ENCODE results near the gene ABL1. TPM values are rescaled to one million over a fixed set of nuclear protein-coding genes. Genes with fewer than 3 reads are reported as not detected.

ABL1 gene
- polyA plus RNA-seq, 1 of the 3 experiments (the other 2 are of a cell fraction): 24.6 TPM

DNA sequence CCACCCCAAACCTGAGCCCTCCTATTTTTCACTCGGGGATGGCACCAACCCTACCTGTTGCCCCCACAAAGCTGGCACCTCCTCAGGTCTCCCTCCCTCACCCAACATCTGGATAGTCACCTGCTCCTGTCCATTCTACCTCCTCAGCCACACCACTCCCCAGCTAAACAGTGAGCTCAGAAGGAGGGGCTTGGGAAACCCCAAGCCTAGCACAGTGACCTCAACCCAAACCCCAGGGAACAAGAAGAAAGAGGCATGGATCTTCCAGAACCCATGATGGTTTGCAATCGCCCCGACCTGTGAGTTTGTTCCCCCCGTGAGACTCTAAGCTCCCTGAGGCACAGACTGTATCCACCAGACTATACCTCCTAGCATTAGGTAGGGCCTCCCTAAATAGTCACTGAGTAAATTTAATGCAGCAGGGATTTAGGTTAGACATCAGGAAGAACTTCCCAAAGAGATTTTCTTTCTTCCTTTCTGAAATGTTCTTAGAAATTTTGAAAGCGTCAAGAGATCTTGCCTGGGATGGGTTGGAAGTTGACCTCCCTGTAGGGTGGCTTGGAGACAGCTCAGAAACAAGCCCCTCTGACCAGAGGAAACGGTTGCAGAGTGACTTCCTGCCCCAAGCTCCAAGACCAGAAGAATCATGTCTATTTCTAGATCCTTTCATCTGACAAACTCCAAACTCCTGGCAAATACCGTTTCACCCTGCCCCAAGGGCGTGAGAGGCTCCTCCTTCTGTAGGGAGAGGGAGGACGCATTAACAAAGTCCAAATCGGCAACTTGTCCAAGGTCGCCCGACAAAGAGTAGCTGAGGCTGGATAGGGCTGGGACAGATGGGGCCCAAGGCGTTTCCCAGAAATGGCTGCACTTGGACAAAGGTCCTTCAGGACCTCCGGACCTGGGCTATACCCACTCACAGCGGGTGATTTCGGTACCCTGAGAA lies 99.9 kb downstream of the ABL1 start:
- no peak overlapping the region for H2AFZ ChIP-seq (ENCODE audit: low read depth)
- ChIA-PET CTCF (interaction anchor here (0.6 to 4.4 kb wide), 9 partner anchors 8 to 1252 kb away, joined by 3 to 21 read pairs (median 4); no protein-coding TSS in a partner anchor), POLR2A (no interaction called here)
- H3K4me2 ChIP-seq: no peak overlapping the region
- H3K79me2 ChIP-seq (ENCODE audit: insufficient read depth): no peaks in the 10 kb centered on the region
- peaks cover 25% of the 10 kb centered on the region for H3F3A ChIP-seq (replicated peaks; ENCODE audit: insufficient read depth)
- no peaks in the 10 kb centered on the region for H3K36me3 ChIP-seq (replicated peaks in 1 of 2; ENCODE audit: control insufficient read depth in 1 of 2, insufficient read depth in 2 of 2, low read length in 1 of 2)
- TF ChIP-seq CHD2 (IDR thresholded peaks at IDR 0.05; ENCODE audit: low read length, partially characterized antibody) (no peak), FOSL2 (IDR thresholded peaks at IDR 0.05; ENCODE audit: borderline replicate concordance, low read depth) (no peak), NRF1 (IDR thresholded peaks at IDR 0.05; ENCODE audit: low read depth, low read length) (no peak), RAD21 (IDR thresholded peaks at IDR 0.05; ENCODE audit: low read length) (no peak)
- TF ChIP-seq, protein P1, sequence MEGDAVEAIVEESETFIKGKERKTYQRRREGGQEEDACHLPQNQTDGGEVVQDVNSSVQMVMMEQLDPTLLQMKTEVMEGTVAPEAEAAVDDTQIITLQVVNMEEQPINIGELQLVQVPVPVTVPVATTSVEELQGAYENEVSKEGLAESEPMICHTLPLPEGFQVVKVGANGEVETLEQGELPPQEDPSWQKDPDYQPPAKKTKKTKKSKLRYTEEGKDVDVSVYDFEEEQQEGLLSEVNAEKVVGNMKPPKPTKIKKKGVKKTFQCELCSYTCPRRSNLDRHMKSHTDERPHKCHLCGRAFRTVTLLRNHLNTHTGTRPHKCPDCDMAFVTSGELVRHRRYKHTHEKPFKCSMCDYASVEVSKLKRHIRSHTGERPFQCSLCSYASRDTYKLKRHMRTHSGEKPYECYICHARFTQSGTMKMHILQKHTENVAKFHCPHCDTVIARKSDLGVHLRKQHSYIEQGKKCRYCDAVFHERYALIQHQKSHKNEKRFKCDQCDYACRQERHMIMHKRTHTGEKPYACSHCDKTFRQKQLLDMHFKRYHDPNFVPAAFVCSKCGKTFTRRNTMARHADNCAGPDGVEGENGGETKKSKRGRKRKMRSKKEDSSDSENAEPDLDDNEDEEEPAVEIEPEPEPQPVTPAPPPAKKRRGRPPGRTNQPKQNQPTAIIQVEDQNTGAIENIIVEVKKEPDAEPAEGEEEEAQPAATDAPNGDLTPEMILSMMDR (IDR thresholded peaks at IDR 0.05): no peak
- TF ChIP-seq, protein P2, sequence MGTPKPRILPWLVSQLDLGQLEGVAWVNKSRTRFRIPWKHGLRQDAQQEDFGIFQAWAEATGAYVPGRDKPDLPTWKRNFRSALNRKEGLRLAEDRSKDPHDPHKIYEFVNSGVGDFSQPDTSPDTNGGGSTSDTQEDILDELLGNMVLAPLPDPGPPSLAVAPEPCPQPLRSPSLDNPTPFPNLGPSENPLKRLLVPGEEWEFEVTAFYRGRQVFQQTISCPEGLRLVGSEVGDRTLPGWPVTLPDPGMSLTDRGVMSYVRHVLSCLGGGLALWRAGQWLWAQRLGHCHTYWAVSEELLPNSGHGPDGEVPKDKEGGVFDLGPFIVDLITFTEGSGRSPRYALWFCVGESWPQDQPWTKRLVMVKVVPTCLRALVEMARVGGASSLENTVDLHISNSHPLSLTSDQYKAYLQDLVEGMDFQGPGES (IDR thresholded peaks at IDR 0.05; ENCODE audit: low read depth, low read length): no peak
- TF ChIP-seq, protein P3, sequence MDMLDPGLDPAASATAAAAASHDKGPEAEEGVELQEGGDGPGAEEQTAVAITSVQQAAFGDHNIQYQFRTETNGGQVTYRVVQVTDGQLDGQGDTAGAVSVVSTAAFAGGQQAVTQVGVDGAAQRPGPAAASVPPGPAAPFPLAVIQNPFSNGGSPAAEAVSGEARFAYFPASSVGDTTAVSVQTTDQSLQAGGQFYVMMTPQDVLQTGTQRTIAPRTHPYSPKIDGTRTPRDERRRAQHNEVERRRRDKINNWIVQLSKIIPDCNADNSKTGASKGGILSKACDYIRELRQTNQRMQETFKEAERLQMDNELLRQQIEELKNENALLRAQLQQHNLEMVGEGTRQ (IDR thresholded peaks at IDR 0.05; ENCODE audit: borderline replicate concordance, low read depth, low read length): no peak
- H3K4me1 ChIP-seq (ENCODE audit: control insufficient read depth in 1 of 2, insufficient read depth in 2 of 2, low read depth in 1 of 2, low read length in 1 of 2): peaks cover 4 to 7% of the 10 kb centered on the region in 2 experiments; a peak in 2 of 4 replicates
- no peak overlapping the region for H3K4me3 ChIP-seq (ENCODE audit: low read depth in 2 of 2, low read length in 1 of 2)
- H3K27ac ChIP-seq (ENCODE audit: low read depth in 2 of 2, low read length in 1 of 2): no peak overlapping the region
- peaks cover 11% of the 10 kb centered on the region; the same call in 1 of the 2 replicates for H3K27me3 ChIP-seq (ENCODE audit: insufficient read depth)
- WGBS (ENCODE audit: low lambda C conversion rate): 68% methylated on average over 15 of the region's 16 CpGs
- H3K9ac ChIP-seq: no peak overlapping the region
- H3K9me2 ChIP-seq: no peaks in the 10 kb centered on the region
- DNase-seq: no peak
- no peaks in the 10 kb centered on the region for H3K9me3 ChIP-seq
- no peaks in the 10 kb centered on the region for H4K20me1 ChIP-seq (ENCODE audit: insufficient read depth)

DNA sequence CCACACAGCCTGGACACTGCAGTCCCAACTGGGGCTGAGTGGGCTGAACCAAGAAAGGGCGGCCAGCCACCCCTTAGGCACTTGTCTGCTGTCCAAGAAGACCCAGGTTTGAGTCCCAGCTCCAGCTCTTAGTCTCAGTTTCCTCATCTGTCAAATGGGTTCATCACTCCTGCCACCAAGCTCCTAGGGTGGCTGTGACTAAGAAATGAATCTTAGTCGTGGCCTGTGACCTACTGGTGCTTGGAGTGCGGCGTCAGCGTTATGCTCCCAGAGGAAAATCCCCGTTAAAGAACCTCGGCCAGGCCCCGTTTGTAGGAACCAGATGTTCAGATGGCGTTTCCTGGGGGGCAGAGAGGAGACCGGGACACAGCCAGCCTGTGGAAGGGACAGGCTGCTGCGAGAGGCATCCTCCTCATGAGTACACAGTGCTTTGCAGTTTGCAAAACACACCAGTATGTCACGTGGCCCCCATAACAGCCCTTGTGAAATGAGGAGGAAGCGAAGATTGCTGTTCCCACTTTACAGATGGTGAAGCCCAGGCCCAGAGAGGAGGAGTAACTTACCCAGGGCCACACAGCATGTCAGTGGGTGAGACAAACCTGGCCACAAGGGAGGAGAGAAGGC lies 100.7 kb downstream of the ABL1 start:
- TF ChIP-seq POLR2AphosphoS5 (IDR thresholded peaks at IDR 0.05; ENCODE audit: low read depth, low read length) (no peak), FOSL2 (IDR thresholded peaks at IDR 0.05; ENCODE audit: borderline replicate concordance, low read depth) (no peak), JUND (IDR thresholded peaks at IDR 0.05) (no peak)
- TF ChIP-seq, protein P1 (IDR thresholded peaks at IDR 0.05): no peak
- TF ChIP-seq, protein P4, sequence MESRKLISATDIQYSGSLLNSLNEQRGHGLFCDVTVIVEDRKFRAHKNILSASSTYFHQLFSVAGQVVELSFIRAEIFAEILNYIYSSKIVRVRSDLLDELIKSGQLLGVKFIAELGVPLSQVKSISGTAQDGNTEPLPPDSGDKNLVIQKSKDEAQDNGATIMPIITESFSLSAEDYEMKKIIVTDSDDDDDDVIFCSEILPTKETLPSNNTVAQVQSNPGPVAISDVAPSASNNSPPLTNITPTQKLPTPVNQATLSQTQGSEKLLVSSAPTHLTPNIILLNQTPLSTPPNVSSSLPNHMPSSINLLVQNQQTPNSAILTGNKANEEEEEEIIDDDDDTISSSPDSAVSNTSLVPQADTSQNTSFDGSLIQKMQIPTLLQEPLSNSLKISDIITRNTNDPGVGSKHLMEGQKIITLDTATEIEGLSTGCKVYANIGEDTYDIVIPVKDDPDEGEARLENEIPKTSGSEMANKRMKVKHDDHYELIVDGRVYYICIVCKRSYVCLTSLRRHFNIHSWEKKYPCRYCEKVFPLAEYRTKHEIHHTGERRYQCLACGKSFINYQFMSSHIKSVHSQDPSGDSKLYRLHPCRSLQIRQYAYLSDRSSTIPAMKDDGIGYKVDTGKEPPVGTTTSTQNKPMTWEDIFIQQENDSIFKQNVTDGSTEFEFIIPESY (IDR thresholded peaks at IDR 0.05; ENCODE audit: borderline replicate concordance, low read depth): no peak
- peaks cover 7% of the 10 kb centered on the region in 2 experiments; a peak in 2 of 4 replicates for H3K4me1 ChIP-seq (ENCODE audit: control insufficient read depth in 1 of 2, insufficient read depth in 2 of 2, low read depth in 1 of 2, low read length in 1 of 2)
- H3K27me3 ChIP-seq (ENCODE audit: insufficient read depth): peaks cover 19% of the 10 kb centered on the region
- WGBS (ENCODE audit: low lambda C conversion rate): 77% methylated on average over 11 of the region's 13 CpGs
- H3K79me2 ChIP-seq (ENCODE audit: insufficient read depth): no peaks in the 10 kb centered on the region
- no peaks in the 10 kb centered on the region for H3K9me3 ChIP-seq
- no peak overlapping the region for H3K27ac ChIP-seq (ENCODE audit: low read depth in 2 of 2, low read length in 1 of 2)
- peaks cover 25% of the 10 kb centered on the region for H3F3A ChIP-seq (replicated peaks; ENCODE audit: insufficient read depth)
- no peaks in the 10 kb centered on the region for H3K9me2 ChIP-seq
- no peak overlapping the region for H3K9ac ChIP-seq
- H3K4me2 ChIP-seq: no peak overlapping the region
- 0 out of 2 replicates have a peak, but pooled peaks cover 4% of the 10 kb centered on the region for H4K20me1 ChIP-seq (ENCODE audit: insufficient read depth)
- POLR2A ChIA-PET: no interaction called here
- H3K36me3 ChIP-seq (replicated peaks in 1 of 2; ENCODE audit: control insufficient read depth in 1 of 2, insufficient read depth in 2 of 2, low read length in 1 of 2): no peaks in the 10 kb centered on the region
- H3K4me3 ChIP-seq (ENCODE audit: low read depth in 2 of 2, low read length in 1 of 2): no peak overlapping the region
- no peak overlapping the region for H2AFZ ChIP-seq (ENCODE audit: low read depth)
- CTCF ChIA-PET: interaction anchor here (0.7 to 4.4 kb wide), 8 partner anchors 20 to 229 kb away, joined by 3 to 21 read pairs (median 5); no protein-coding TSS in a partner anchor
- DNase-seq: no peak

Data from SK-N-SH (cell line).